K562 (cell line): ENCODE data around the gene SAE1. TPM values are rescaled to one million over a fixed set of nuclear protein-coding genes. Genes with fewer than 3 reads are reported as not detected.
A peak's percentile ranks its signal among the peaks of the same experiment; 100 is the strongest.

Experiments
- ATAC-seq: fragments of 200-7000 bp; cut with Tn5 transposase; 3 replicates; pipeline ENCODE4 v1.9.1; 2020; ENCODE audit warnings: moderate library complexity
- BruUV-seq: library from RNA; stranded (reverse); fragments of 400-500 nt; replicated peaks from 2 replicates; lab custom pipeline; 2021; lab: Mats Ljungman, UMichigan
- CTCF ChIA-PET: fragments of 300-600 bp; formaldehyde crosslinking; extraction: SDS; loops from one replicate; lab custom pipeline; 2021; ENCODE audit warnings: low intra/inter-chr PET ratio; lab: Yijun Ruan, JAX
- POLR2A ChIA-PET: fragments of 300-600, 350-650 bp; sonication (Branson Sonifier 250); formaldehyde crosslinking; extraction: SDS; loops from one replicate; lab custom pipeline; 2021; ENCODE audit warnings: antibody characterized with exemption, inconsistent platforms; lab: Yijun Ruan, JAX
- DNase-seq, 4 experiments: peaks; one replicate each; pipeline versions ENCODE4 v3.0.0 to v3.0.0-alpha.2; 2011 to 2018; ENCODE audit warnings: low spot score in 3 of 4, mixed read lengths in 3 of 4; ENCODE audit errors: extremely low read depth in 1 of 4
- FAIRE-seq: peaks from 2 replicates; lab custom pipeline; 2011; peaks lifted over from hg19 to GRCh38; lab: Jason Lieb, UNC
- H2AFZ ChIP-seq: 2 replicates; pipeline ENCODE4 v1.6.0; 2011; ENCODE audit warnings: low read depth, low read length, control low read depth, inconsistent platforms
- H3K27ac ChIP-seq: fragments of 200-600 bp; 3 replicates; pipeline ENCODE4 v1.8.0; 2011; ENCODE audit warnings: low read depth, mild to moderate bottlenecking, control low read depth, inconsistent platforms, low read length, moderate library complexity, mixed read lengths; ENCODE audit errors: extremely low read depth
- H3K27me3 ChIP-seq, 2 experiments: fragments of 300-600 bp in 1 of 2; 2 replicates in 1 of 2; 3 replicates in 1 of 2; pipeline versions ENCODE4 v1.6.0 to v1.8.0; 2011; ENCODE audit warnings: inconsistent platforms in 2 of 2, low read length in 2 of 2, mild to moderate bottlenecking in 1 of 2, mixed read lengths in 1 of 2, moderate library complexity in 1 of 2; ENCODE audit not compliant: control insufficient read depth in 2 of 2, insufficient read depth in 2 of 2
- H3K36me3 ChIP-seq: fragments of 300-600 bp; 3 replicates; pipeline ENCODE4 v1.8.0; 2011; ENCODE audit warnings: mild to moderate bottlenecking, low read length, inconsistent platforms; ENCODE audit not compliant: control insufficient read depth, insufficient read depth
- H3K4me1 ChIP-seq, 2 experiments: fragments of 200-600 bp in 1 of 2; replicated peaks in 1 of 2; 2 replicates in 1 of 2; 3 replicates in 1 of 2; pipeline versions ENCODE4 v1.5.1 to v1.8.0; 2011; ENCODE audit warnings: inconsistent platforms in 2 of 2, low read length in 2 of 2, mild to moderate bottlenecking in 1 of 2, mixed read lengths in 1 of 2, moderate library complexity in 1 of 2; ENCODE audit not compliant: control insufficient read depth in 2 of 2, insufficient read depth in 2 of 2
- H3K4me2 ChIP-seq: 2 replicates; pipeline ENCODE4 v1.6.1; 2011; ENCODE audit warnings: low read length, control low read depth, inconsistent platforms, mixed read lengths; ENCODE audit not compliant: insufficient read depth
- H3K4me3 ChIP-seq: fragments of 200-600 bp; sonication (generic), shearing (Covaris generic); 2 replicates; pipeline ENCODE4 v1.5.1; 2016; ENCODE audit warnings: control low read depth, inconsistent platforms
- H3K79me2 ChIP-seq: fragments of 200-600 bp; 3 replicates; pipeline ENCODE4 v1.8.0; 2011; ENCODE audit warnings: low read length, inconsistent platforms; ENCODE audit not compliant: control insufficient read depth, insufficient read depth
- H3K9ac ChIP-seq, 2 experiments: 2 replicates each; pipeline versions ENCODE4 v1.6.0 to v1.6.1; 2011; ENCODE audit warnings: low read depth in 2 of 2, low read length in 2 of 2, control low read depth in 1 of 2, inconsistent platforms in 1 of 2, mild to moderate bottlenecking in 1 of 2, mixed read lengths in 1 of 2; ENCODE audit not compliant: insufficient read depth in 1 of 2
- H3K9me1 ChIP-seq: one replicate; pipeline ENCODE4 v1.6.0; 2011; ENCODE audit warnings: inconsistent platforms, mild to moderate bottlenecking, low read length, moderate library complexity; ENCODE audit not compliant: control insufficient read depth, insufficient read depth
- H3K9me3 ChIP-seq: replicated peaks from 2 replicates; pipeline ENCODE4 v1.5.1; 2011; ENCODE audit warnings: low read depth, low read length, inconsistent platforms; ENCODE audit not compliant: control insufficient read depth, insufficient read depth
- H4K20me1 ChIP-seq: replicated peaks from 2 replicates; pipeline ENCODE4 v1.6.1; 2011; ENCODE audit warnings: low read length, inconsistent platforms, mixed read lengths; ENCODE audit not compliant: control insufficient read depth, insufficient read depth
- KDM4B ChIP-seq, 2 experiments: fragments of 450-650 bp in 1 of 2; sonication (generic) in 1 of 2; IDR thresholded peaks; 2 replicates each; pipeline ENCODE4 v1.6.1; 2016 to 2017; ENCODE audit warnings: borderline replicate concordance in 2 of 2, antibody characterized with exemption in 1 of 2, low read depth in 1 of 2, mild to moderate bottlenecking in 1 of 2
- RBFOX2 ChIP-seq: fragments of 200-400 bp; formaldehyde crosslinking; IDR thresholded peaks from 2 replicates; pipeline ENCODE4 v1.6.1; 2017; ENCODE audit warnings: low read depth, mild to moderate bottlenecking, low read length, moderate library complexity
- TRIM24 ChIP-seq, 2 experiments: fragments of 450-650 bp; IDR thresholded peaks; 2 replicates each; pipeline ENCODE4 v1.6.1; 2016
- WGBS: fragments of 100-300 bp; shearing (Covaris generic); methylation state at CpG from one replicate; pipeline ENCODE4 v1.1.6; 2016; ENCODE audit warnings: low coverage, mixed read lengths; ENCODE audit not compliant: insufficient coverage; ENCODE audit errors: missing lambda C conversion rate; 5-methylcytosine and 5-hydroxymethylcytosine counted together
- in situ Hi-C: fragments of 300-500 bp; cut with MboI; formaldehyde crosslinking; loops from 4 replicates; pipeline ENCODE4 v1.15.0; 2018; ENCODE audit warnings: inconsistent platforms, mixed read lengths
- intact Hi-C: fragments of 100-400 bp; cut with micrococcal nuclease; formaldehyde crosslinking; loops from 2 replicates; pipeline ENCODE4 v1.14.2; 2022
- polyA plus RNA-seq, 8 experiments: library from polyadenylated mRNA; depleted of rRNA in 4 of 8; stranded (reverse) in 5 of 8; unstranded in 3 of 8; fragments of >200 nt; fragmentation: Nextera tagmentation in 2 of 8; fragmentation: Illumina TruSeq in 1 of 8; extraction: Ambion mirVana in 2 of 8; extraction: Trizol in 1 of 8; gene quantifications; 2 replicates each; pipeline versions ENCODE4 v1.2.1 to v1.2.3, GENCODE V29; 2011 to 2014; ENCODE audit warnings: inconsistent platforms in 1 of 8, missing spikeins in 1 of 8
- total RNA-seq, 7 experiments: library from RNA; depleted of rRNA in 6 of 7; stranded (reverse); fragments of >200 nt in 6 of 7; fragmentation: Illumina TruSeq in 2 of 7; extraction: Trizol in 2 of 7; gene quantifications; 2 replicates each; pipeline versions ENCODE4 v1.2.1 to v1.2.3, GENCODE V29; 2011 to 2021; ENCODE audit warnings: low replicate concordance in 1 of 7

The SAE1 gene
- total and polyA plus RNA-seq, 9 of the 15 experiments (the other 6 are each of a cell fraction or from before 2014, with no cell fraction given), result 82.8 to 299 (median 217) TPM

GRCh38 chr19:47094557-47095475 lies 35.8 kb upstream of the SAE1 start:
- intact Hi-C loops (no loop called here), in situ Hi-C loops (no loop called here)
- peaks cover 61% of the 10 kb centered on the region for H3K79me2 ChIP-seq
- no peak for TF ChIP-seq TRIM24 (IDR thresholded peaks at IDR 0.05)
- peak; percentile 35 for TF ChIP-seq RBFOX2
- no peak for TF ChIP-seq KDM4B (IDR thresholded peaks at IDR 0.05; ENCODE audit: borderline replicate concordance in 2 of 2, low read depth in 1 of 2)
- no peak overlapping the region for H3K4me3 ChIP-seq
- no peak for ATAC-seq
- DNase-seq, result no peak
- FAIRE-seq, result no peak
- no TSS peak for BruUV-seq
- no peak overlapping the region for H2AFZ ChIP-seq
- H3K27ac ChIP-seq, result peak overlapping the region; percentile 15; the same call in 2 of the 3 replicates
- H3K9ac ChIP-seq, result peak overlapping the region in 1 of 2 experiments; percentile 84; a peak in 2 of 4 replicates
- 82% methylated on average over 14 of the region's 15 CpGs for WGBS
- POLR2A ChIA-PET, result interaction anchor here (0.9 to 2.7 kb wide), 7 partner anchors 10 to 60 kb away, joined by 3 to 13 read pairs (median 4); partner anchors contain the start of gene ZC3H4
- H3K9me3 ChIP-seq, result no peaks in the 10 kb centered on the region
- CTCF ChIA-PET, result no interaction called here
- no peaks in the 10 kb centered on the region for H3K27me3 ChIP-seq
- H3K36me3 ChIP-seq, result peaks cover 84% of the 10 kb centered on the region; the same call in 2 of the 3 replicates
- no peaks in the 10 kb centered on the region for H4K20me1 ChIP-seq
- H3K4me1 ChIP-seq, result peaks cover 10 to 29% of the 10 kb centered on the region in 2 experiments; a peak in 4 of 5 replicates
- no peaks in the 10 kb centered on the region for H3K9me1 ChIP-seq
- H3K4me2 ChIP-seq, result no peak overlapping the region
